Subcutaneous abdominal adipose tissue (tissue), 5 donors: Measurements from ENCODE around the gene LIN7B.

Source experiments
- H3K27ac ChIP-seq: one replicate; pipeline ENCODE4 v1.7.0; 2013; ENCODE audit warnings: low read depth, mild to moderate bottlenecking, inconsistent platforms, low read length, moderate library complexity
- H3K27me3 ChIP-seq, 5 donors: one replicate each; pipeline ENCODE4 v1.7.0; 2013; ENCODE audit warnings: low read length in 5 of 5, inconsistent platforms in 1 of 5; ENCODE audit not compliant: control insufficient read depth in 5 of 5, insufficient read depth in 4 of 5
- H3K36me3 ChIP-seq, 5 donors: one replicate each; pipeline ENCODE4 v1.7.0; 2013; ENCODE audit warnings: low read length in 5 of 5; ENCODE audit not compliant: control insufficient read depth in 5 of 5, insufficient read depth in 5 of 5
- H3K4me1 ChIP-seq, 5 donors: one replicate each; pipeline ENCODE4 v1.7.0; 2013; ENCODE audit warnings: low read length in 5 of 5, mild to moderate bottlenecking in 3 of 5, moderate library complexity in 1 of 5; ENCODE audit not compliant: control insufficient read depth in 5 of 5, insufficient read depth in 5 of 5
- H3K4me3 ChIP-seq, 5 donors: one replicate each; pipeline ENCODE4 v1.7.0; 2013; ENCODE audit warnings: low read length in 5 of 5, low read depth in 1 of 5
- H3K9ac ChIP-seq, 5 donors: one replicate each; pipeline ENCODE4 v1.7.0; 2013; ENCODE audit warnings: low read length in 5 of 5, mild to moderate bottlenecking in 4 of 5, moderate library complexity in 3 of 5
- H3K9me3 ChIP-seq, 5 donors: one replicate each; pipeline ENCODE4 v1.7.0; 2013; ENCODE audit warnings: low read length in 5 of 5; ENCODE audit not compliant: control insufficient read depth in 5 of 5
- donor health status: healthy.
- donor health status: healthy.
- donor health status: healthy.
- donor health status: healthy.
- donor health status: healthy.

The LIN7B gene

GRCh38 chr19:49161987-49162386, 47.8 kb downstream of the LIN7B start:
- Histone ChIP-seq H3K27me3 (no peaks in the 10 kb centered on the region), H3K9ac (no peak overlapping the region), H3K4me1 (peaks cover 0 to 32% (median 22%) of the 10 kb centered on the region in 5 donors), H3K36me3 (no peaks in the 10 kb centered on the region), H3K27ac (no peak overlapping the region), H3K4me3 (no peak overlapping the region), H3K9me3 (no peaks in the 10 kb centered on the region)

- Histone ChIP-seq H3K9ac (peak overlapping the region in 3 of 5 donors; percentile 7 to 55 (median 39)), H3K9me3 (no peaks in the 10 kb centered on the region), H3K4me1 (peaks cover 0 to 17% (median 6%) of the 10 kb centered on the region in 5 donors), H3K4me3 (no peak overlapping the region), H3K36me3 (peaks cover 0 to 12% (median 7%) of the 10 kb centered on the region in 5 donors), H3K27ac (peak overlapping the region; percentile 18), H3K27me3 (no peaks in the 10 kb centered on the region)
These were observed 51.1 kb downstream of the LIN7B start for GRCh38 chr19:49165111-49165750.

GRCh38 chr19:49165865-49166301, 51.7 kb downstream of the LIN7B start:
- peaks cover 0 to 19% (median 13%) of the 10 kb centered on the region in 5 donors for H3K36me3 ChIP-seq
- peak overlapping the region in 3 of 5 donors; percentile 7 to 55 (median 39) for H3K9ac ChIP-seq
- no peak overlapping the region for H3K4me3 ChIP-seq
- H3K4me1 ChIP-seq: peaks cover 0 to 17% (median 6%) of the 10 kb centered on the region in 5 donors
- H3K27me3 ChIP-seq: no peaks in the 10 kb centered on the region
- no peaks in the 10 kb centered on the region for H3K9me3 ChIP-seq
- H3K27ac ChIP-seq: peak overlapping the region; percentile 18

GRCh38 chr19:49167857-49168409, 53.8 kb downstream of the LIN7B start:
- no peaks in the 10 kb centered on the region for H3K27me3 ChIP-seq
- H3K9ac ChIP-seq: no peak overlapping the region
- H3K4me1 ChIP-seq: peaks cover 0 to 17% (median 6%) of the 10 kb centered on the region in 5 donors
- no peak overlapping the region for H3K27ac ChIP-seq
- no peak overlapping the region for H3K4me3 ChIP-seq
- H3K36me3 ChIP-seq: peaks cover 9 to 39% (median 32%) of the 10 kb centered on the region in 5 donors
- H3K9me3 ChIP-seq: no peaks in the 10 kb centered on the region
